IMR-90 (cell line): ENCODE data around the gene PLCG2. TPM values are rescaled to one million over a fixed set of nuclear protein-coding genes. Genes with fewer than 3 reads are reported as not detected.

ENCODE experiments used
- ATAC-seq: fragments of 200-7000 bp; cut with Tn5 transposase; 2 replicates; pipeline ENCODE4 v1.9.1; 2020; ENCODE audit warnings: low read depth, mild to moderate bottlenecking, moderate library complexity
- BruUV-seq: library from RNA; stranded (reverse); fragments of 400-500 nt; replicated peaks from 2 replicates; lab custom pipeline; 2021; lab: Mats Ljungman, UMichigan
- CTCF ChIA-PET: fragments of 300-600 bp; formaldehyde crosslinking; extraction: SDS; loops from one replicate; lab custom pipeline; 2021; ENCODE audit warnings: antibody characterized with exemption; lab: Yijun Ruan, JAX
- POLR2A ChIA-PET: fragments of 300-600 bp; sonication (Branson Sonifier 250); formaldehyde crosslinking; loops from one replicate; lab custom pipeline; 2022; ENCODE audit warnings: antibody characterized with exemption; ENCODE audit not compliant: unreplicated experiment; lab: Charles Lee
- DNase-seq: peaks from one replicate; pipeline ENCODE4 v3.0.0; 2013
- H2AFZ ChIP-seq: replicated peaks from 2 replicates; pipeline ENCODE3; 2013; ENCODE audit warnings: low read length, mild to moderate bottlenecking; ENCODE audit not compliant: poor library complexity
- H2AK5ac ChIP-seq: 2 replicates; pipeline ENCODE4 v1.6.1; 2013; ENCODE audit warnings: low read depth, low read length, inconsistent platforms
- H2AK9ac ChIP-seq: replicated peaks from 2 replicates; pipeline ENCODE3; 2013; ENCODE audit warnings: mild to moderate bottlenecking, low read depth, low read length, moderate library complexity; ENCODE audit not compliant: poor library complexity
- H2BK120ac ChIP-seq: 2 replicates; pipeline ENCODE4 v1.6.1; 2013; ENCODE audit warnings: low read depth, low read length, inconsistent platforms
- H2BK15ac ChIP-seq: 3 replicates; pipeline ENCODE4 v1.6.1; 2013; ENCODE audit warnings: low read depth, low read length, inconsistent platforms
- H2BK20ac ChIP-seq: 2 replicates; pipeline ENCODE4 v1.6.1; 2013; ENCODE audit warnings: low read depth, mild to moderate bottlenecking, inconsistent platforms, low read length, moderate library complexity
- H2BK5ac ChIP-seq: 2 replicates; pipeline ENCODE4 v1.6.1; 2013; ENCODE audit warnings: mild to moderate bottlenecking, low read depth, low read length, inconsistent platforms; ENCODE audit not compliant: poor library complexity, severe bottlenecking
- H3K14ac ChIP-seq: replicated peaks from 2 replicates; pipeline ENCODE4 v1.6.1; 2013; ENCODE audit warnings: low read depth, low read length, inconsistent platforms
- H3K18ac ChIP-seq: 2 replicates; pipeline ENCODE4 v1.6.1; 2013; ENCODE audit warnings: low read depth, low read length, control low read depth
- H3K23ac ChIP-seq: 2 replicates; pipeline ENCODE4 v1.6.1; 2013; ENCODE audit warnings: low read depth, low read length, inconsistent platforms
- H3K27ac ChIP-seq: 2 replicates; pipeline ENCODE4 v1.5.1; 2013; ENCODE audit warnings: mild to moderate bottlenecking, control low read depth, low read length; ENCODE audit not compliant: insufficient read depth
- H3K27me3 ChIP-seq: 2 replicates; pipeline ENCODE4 v1.6.1; 2013; ENCODE audit warnings: low read length; ENCODE audit not compliant: control insufficient read depth, insufficient read depth
- H3K36me3 ChIP-seq: 2 replicates; pipeline ENCODE4 v1.6.1; 2013; ENCODE audit warnings: low read length, mixed read lengths; ENCODE audit not compliant: control insufficient read depth, insufficient read depth
- H3K4ac ChIP-seq: 2 replicates; pipeline ENCODE4 v1.6.1; 2013; ENCODE audit warnings: low read depth, low read length, inconsistent platforms
- H3K4me1 ChIP-seq: 2 replicates; pipeline ENCODE4 v1.6.1; 2013; ENCODE audit warnings: low read length, mixed read lengths; ENCODE audit not compliant: control insufficient read depth, insufficient read depth
- H3K4me2 ChIP-seq: 2 replicates; pipeline ENCODE4 v1.6.1; 2013; ENCODE audit warnings: low read depth, mild to moderate bottlenecking, control low read depth, low read length, moderate library complexity
- H3K4me3 ChIP-seq: 2 replicates; pipeline ENCODE4 v1.5.1; 2013; ENCODE audit warnings: low read depth, mild to moderate bottlenecking, control low read depth, low read length, moderate library complexity; ENCODE audit not compliant: insufficient read depth
- H3K56ac ChIP-seq: 2 replicates; pipeline ENCODE4 v1.6.1; 2013; ENCODE audit warnings: low read length, inconsistent platforms; ENCODE audit not compliant: insufficient read depth; ENCODE audit errors: extremely low read depth
- H3K79me1 ChIP-seq, 2 experiments: 2 replicates each; pipeline ENCODE4 v1.6.1; 2013; ENCODE audit warnings: low read length in 2 of 2, inconsistent platforms in 1 of 2, low read depth in 1 of 2
- H3K9ac ChIP-seq: 2 replicates; pipeline ENCODE4 v1.6.1; 2013; ENCODE audit warnings: low read depth, low read length, control low read depth
- H3K9me1 ChIP-seq: 2 replicates; pipeline ENCODE4 v1.6.1; 2013; ENCODE audit warnings: low read length, inconsistent platforms; ENCODE audit not compliant: insufficient read depth
- H3K9me3 ChIP-seq: 2 replicates; pipeline ENCODE4 v1.6.1; 2013; ENCODE audit warnings: low read length; ENCODE audit not compliant: control insufficient read depth, insufficient read depth
- H4K20me1 ChIP-seq: 2 replicates; pipeline ENCODE4 v1.6.1; 2013; ENCODE audit warnings: low read length, inconsistent platforms; ENCODE audit not compliant: insufficient read depth
- H4K5ac ChIP-seq: 2 replicates; pipeline ENCODE4 v1.6.1; 2013; ENCODE audit warnings: mild to moderate bottlenecking, low read depth, low read length, control low read depth
- H4K8ac ChIP-seq, 2 experiments: 2 replicates each; pipeline ENCODE4 v1.6.1; 2013; ENCODE audit warnings: low read depth in 2 of 2, low read length in 2 of 2, control low read depth in 1 of 2, inconsistent platforms in 1 of 2
- H4K91ac ChIP-seq: 2 replicates; pipeline ENCODE4 v1.6.1; 2013; ENCODE audit warnings: low read depth, low read length, inconsistent platforms; ENCODE audit not compliant: insufficient read depth
- FOS ChIP-seq: fragments of 150-350 bp; IDR thresholded peaks from 2 replicates; pipeline ENCODE4 v1.6.1; 2016; ENCODE audit warnings: low read depth, low read length
- WGBS, 2 experiments: methylation state at CpG; one replicate each; pipeline versions ENCODE4 v1.1.5 to v1.1.7; 2013; ENCODE audit warnings: missing lambda C conversion rate in 2 of 2; ENCODE audit not compliant: insufficient read length in 1 of 2; ENCODE audit errors: extremely low coverage in 2 of 2; 5-methylcytosine and 5-hydroxymethylcytosine counted together
- dilution Hi-C: fragments of 300-500 bp; cut with HindIII; formaldehyde crosslinking; loops from one replicate; pipeline ENCODE4 v1.14.3; 2018; ENCODE audit warnings: low sequenced_read_pairs; ENCODE audit not compliant: unreplicated experiment
- in situ Hi-C: fragments of 300-500 bp; cut with MboI; formaldehyde crosslinking; loops from 3 replicates; pipeline ENCODE4 v1.14.3; 2019; ENCODE audit warnings: low sequenced_read_pairs, inconsistent platforms, mixed read lengths
- intact Hi-C: fragments of 100-400 bp; cut with micrococcal nuclease; formaldehyde crosslinking; loops from 2 replicates; pipeline ENCODE4 v1.10.0; 2022
- polyA plus RNA-seq, 3 experiments: library from polyadenylated mRNA; depleted of rRNA; stranded (reverse); fragments of >200 nt; gene quantifications; 2 replicates each; pipeline ENCODE4 v1.2.3, GENCODE V29; 2012; ENCODE audit warnings: low replicate concordance in 1 of 3
- total RNA-seq: library from RNA; depleted of rRNA; stranded (reverse); fragments of >200 nt; gene quantifications from 2 replicates; pipeline ENCODE4 v1.2.3, GENCODE V29; 2012

PLCG2 gene
- total and polyA plus RNA-seq, 2 of the 4 experiments (the other 2 are of a cell fraction): 0.14 to 0.18 TPM

- Histone ChIP-seq H2BK20ac (no peak overlapping the region), H3K27ac (no peak overlapping the region), H2BK15ac (no peak overlapping the region), H4K20me1 (no peaks in the 10 kb centered on the region), H3K23ac (no peak overlapping the region), H4K8ac (no peak overlapping the region), H3K4me1 (peaks cover 3% of the 10 kb centered on the region), H3K9me3 (no peaks in the 10 kb centered on the region), H3K9ac (no peak overlapping the region), H2AFZ (no peak overlapping the region), H4K91ac (no peak overlapping the region), H2AK5ac (no peak overlapping the region), H2AK9ac (no peak overlapping the region), H4K5ac (no peak overlapping the region), H3K56ac (no peak overlapping the region), H3K79me1 (no peaks in the 10 kb centered on the region), H3K4me2 (no peak overlapping the region), H3K27me3 (peaks cover 11% of the 10 kb centered on the region), H3K36me3 (no peaks in the 10 kb centered on the region), H3K9me1 (no peaks in the 10 kb centered on the region; the same call in 1 of the 2 replicates), H2BK120ac (no peak overlapping the region), H3K18ac (no peak overlapping the region), H3K4ac (no peak overlapping the region), H3K14ac (no peak overlapping the region), H3K4me3 (no peak overlapping the region), H2BK5ac (no peak overlapping the region)
- DNase-seq: no peak
- ChIA-PET CTCF (no interaction called here), POLR2A (no interaction called here)
- in situ Hi-C loops: no loop called here
- TF ChIP-seq FOS: no peak
- no TSS peak for BruUV-seq
- intact Hi-C loops: no loop called here
- dilution Hi-C loops: no loop called here
- no peak for ATAC-seq
- WGBS, 2 experiments: 57% methylated on average over 8 of the region's 23 CpGs; no CpG with 5 or more reads in 1 of the 2 experiments
Measured at GRCh38 chr16:81936209-81937000, 157.3 kb downstream of the PLCG2 start.
